ENCODE results near the gene ORAI2.
A peak's percentile ranks its signal among the peaks of the same experiment; 100 is the strongest.

The ORAI2 gene

GRCh38 chr7:102415685-102416225 is 17.6 kb upstream of the ORAI2 start:
- no peak for DNase-seq

- DNase-seq = no peak
Measured at GRCh38 chr7:102416406-102416805, 17.0 kb upstream of the ORAI2 start.

- no peak for DNase-seq
Measured at GRCh38 chr7:102417105-102417504, 16.3 kb upstream of the ORAI2 start.

- DNase-seq = no peak
Measured at GRCh38 chr7:102418592-102418991, 14.8 kb upstream of the ORAI2 start.

- no peak for DNase-seq
Measured at GRCh38 chr7:102421706-102422240, 11.6 kb upstream of the ORAI2 start.

GRCh38 chr7:102424129-102424551 is 9.2 kb upstream of the ORAI2 start:
- DNase-seq = no peak

- DNase-seq = no peak
Measured at GRCh38 chr7:102424787-102425218, 8.6 kb upstream of the ORAI2 start.

GRCh38 chr7:102425639-102426267 is 7.6 kb upstream of the ORAI2 start:
- no peak for DNase-seq

GRCh38 chr7:102426268-102427018 is 6.9 kb upstream of the ORAI2 start:
- DNase-seq = no peak

- DNase-seq = no peak
Measured at GRCh38 chr7:102427019-102427405, 6.4 kb upstream of the ORAI2 start.

- no peak for DNase-seq
Measured at GRCh38 chr7:102429141-102429899, 4.1 kb upstream of the ORAI2 start.

- DNase-seq = peak; percentile 41
Measured at GRCh38 chr7:102431617-102432298, 1.6 kb upstream of the ORAI2 start.

GRCh38 chr7:102432442-102433218 is 745 bp upstream of the ORAI2 start:
- no peak for DNase-seq

- DNase-seq = no peak
Measured at GRCh38 chr7:102434039-102434486, 688 bp downstream of the ORAI2 start.

GRCh38 chr7:102436118-102436517 is 2.7 kb downstream of the ORAI2 start:
- DNase-seq = no peak

GRCh38 chr7:102439963-102440795 is 6.8 kb downstream of the ORAI2 start:
- DNase-seq = no peak

GRCh38 chr7:102444961-102445673 is 11.7 kb downstream of the ORAI2 start:
- DNase-seq = no peak

- DNase-seq = no peak
Measured at GRCh38 chr7:102445674-102446071, 12.3 kb downstream of the ORAI2 start.

GRCh38 chr7:102446387-102447156 is 13.2 kb downstream of the ORAI2 start:
- no peak for DNase-seq
